Stimulated activated effector memory CD8-positive, alpha-beta T cell treated with anti-CD3 and anti-CD28 coated beads, Interleukin-12 subunit alpha, Interleukin-12 subunit beta, amount 100 ng/mL, for 72 hours (primary cell): Measurements from ENCODE around the gene KRT81.
"Not testable (repeated sequence)": the region's sequence is repeated elsewhere in the genome, so short reads cannot be mapped to it uniquely, and the experiment has no call there.

Experiments
- ATAC-seq: fragments of 150-1000 bp; cut with Tn5 transposase; 2 replicates; pipeline ENCODE4 v1.10.0; 2021
- DNase-seq, 2 donors: peaks; one replicate each; pipeline ENCODE4 v3.0.0; 2021 to 2022; ENCODE audit warnings: low spot score in 2 of 2
- H3K27ac Mint-ChIP-seq: one replicate; pipeline ENCODE4 v1.8.0; 2022; ENCODE audit warnings: mild to moderate bottlenecking, mixed read lengths
- H3K36me3 Mint-ChIP-seq: one replicate; pipeline ENCODE4 v1.8.0; 2022; ENCODE audit warnings: mild to moderate bottlenecking, mixed read lengths
- H3K4me1 Mint-ChIP-seq: one replicate; pipeline ENCODE4 v1.8.0; 2022; ENCODE audit warnings: mixed read lengths
- H3K4me3 Mint-ChIP-seq: one replicate; pipeline ENCODE4 v1.8.0; 2022; ENCODE audit warnings: mild to moderate bottlenecking, mixed read lengths
- H3K9me3 Mint-ChIP-seq: one replicate; pipeline ENCODE4 v1.8.0; 2022; ENCODE audit warnings: mixed read lengths

KRT81 gene

GRCh38 chr12:52290483-52291134 is 725 bp downstream of the KRT81 start:
- H3K9me3 Mint-ChIP-seq, H3K27ac Mint-ChIP-seq, DNase-seq, ATAC-seq, H3K36me3 Mint-ChIP-seq, H3K4me3 Mint-ChIP-seq: not testable (repeated sequence)
- peaks cover 15% of the 10 kb centered on the region for H3K4me1 Mint-ChIP-seq

- H3K9me3 Mint-ChIP-seq, H3K36me3 Mint-ChIP-seq, DNase-seq, H3K4me3 Mint-ChIP-seq: not testable (repeated sequence)
- H3K27ac Mint-ChIP-seq = peak overlapping the region; percentile 76
- peaks cover 15% of the 10 kb centered on the region for H3K4me1 Mint-ChIP-seq
- peak; percentile 74 for ATAC-seq
Observed at GRCh38 chr12:52287816-52288805, 3.2 kb downstream of the KRT81 start.

DNA sequence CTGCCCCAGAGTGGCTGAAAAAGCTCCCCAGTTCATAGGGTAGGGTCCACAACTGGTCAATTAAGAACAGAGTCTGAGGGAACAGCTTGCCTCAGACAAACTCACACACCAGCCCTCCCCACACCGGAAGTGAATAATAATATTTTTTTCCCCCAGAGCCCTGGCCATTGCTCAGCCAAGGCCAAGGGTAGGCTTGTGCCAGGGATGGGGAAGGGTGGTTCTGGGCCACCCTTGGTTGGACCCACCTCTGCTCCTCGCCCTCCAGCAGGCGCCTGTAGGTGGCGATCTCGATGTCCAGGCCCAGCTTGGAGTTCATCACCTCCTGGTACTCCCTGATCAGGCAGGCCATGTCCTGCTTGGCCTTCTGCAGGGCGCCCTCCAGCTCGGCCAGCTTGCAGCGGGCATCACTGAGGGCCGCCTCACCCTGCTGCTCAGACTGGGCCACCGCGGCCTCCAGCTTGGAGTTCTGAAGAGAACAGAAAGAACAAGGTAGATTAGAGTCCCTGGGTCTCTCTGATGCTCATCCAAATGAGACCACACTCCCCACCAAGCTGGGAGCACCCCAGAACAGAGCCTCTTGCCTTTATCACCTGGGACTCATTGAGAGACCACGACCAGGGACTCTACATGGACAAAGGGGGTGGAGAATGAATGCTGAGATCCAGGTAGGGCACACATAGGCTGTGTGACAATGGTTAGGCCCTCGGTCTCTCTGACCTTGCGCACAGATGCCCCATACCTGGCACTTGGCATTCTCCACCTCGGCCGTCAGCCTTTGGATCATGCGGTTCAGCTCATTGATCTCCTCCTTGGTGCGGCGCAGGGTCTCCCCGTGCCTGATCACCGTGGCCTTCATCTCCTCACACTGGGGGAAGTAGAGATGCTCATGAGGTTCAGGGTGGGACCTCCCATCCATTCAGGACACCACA is 4.2 kb downstream of the KRT81 start:
- ATAC-seq, H3K4me3 Mint-ChIP-seq, H3K9me3 Mint-ChIP-seq, DNase-seq, H3K27ac Mint-ChIP-seq, H3K36me3 Mint-ChIP-seq: not testable (repeated sequence)
- H3K4me1 Mint-ChIP-seq = peaks cover 15% of the 10 kb centered on the region

GRCh38 chr12:52285851-52286530 is 5.3 kb downstream of the KRT81 start:
- H3K4me3 Mint-ChIP-seq = no peak overlapping the region
- no peaks in the 10 kb centered on the region for H3K9me3 Mint-ChIP-seq
- ATAC-seq (no peak), DNase-seq (no peak)
- H3K27ac Mint-ChIP-seq = no peak overlapping the region
- no peaks in the 10 kb centered on the region for H3K36me3 Mint-ChIP-seq
- H3K4me1 Mint-ChIP-seq = peaks cover 15% of the 10 kb centered on the region

GRCh38 chr12:52285172-52285745 is 6.1 kb downstream of the KRT81 start:
- no peak overlapping the region for H3K27ac Mint-ChIP-seq
- no peak overlapping the region for H3K4me3 Mint-ChIP-seq
- H3K36me3 Mint-ChIP-seq = no peaks in the 10 kb centered on the region
- no peak for ATAC-seq
- H3K9me3 Mint-ChIP-seq = no peaks in the 10 kb centered on the region
- H3K4me1 Mint-ChIP-seq = peaks cover 15% of the 10 kb centered on the region
- DNase-seq = no peak

- peaks cover 15% of the 10 kb centered on the region for H3K4me1 Mint-ChIP-seq
- no peaks in the 10 kb centered on the region for H3K36me3 Mint-ChIP-seq
- no peak overlapping the region for H3K4me3 Mint-ChIP-seq
- ATAC-seq = no peak
- no peak overlapping the region for H3K27ac Mint-ChIP-seq
- no peaks in the 10 kb centered on the region for H3K9me3 Mint-ChIP-seq
- no peak for DNase-seq
Observed at GRCh38 chr12:52284562-52285171, 6.7 kb downstream of the KRT81 start.

GRCh38 chr12:52280796-52281560 is 10.4 kb downstream of the KRT81 start:
- no peak for DNase-seq

DNA sequence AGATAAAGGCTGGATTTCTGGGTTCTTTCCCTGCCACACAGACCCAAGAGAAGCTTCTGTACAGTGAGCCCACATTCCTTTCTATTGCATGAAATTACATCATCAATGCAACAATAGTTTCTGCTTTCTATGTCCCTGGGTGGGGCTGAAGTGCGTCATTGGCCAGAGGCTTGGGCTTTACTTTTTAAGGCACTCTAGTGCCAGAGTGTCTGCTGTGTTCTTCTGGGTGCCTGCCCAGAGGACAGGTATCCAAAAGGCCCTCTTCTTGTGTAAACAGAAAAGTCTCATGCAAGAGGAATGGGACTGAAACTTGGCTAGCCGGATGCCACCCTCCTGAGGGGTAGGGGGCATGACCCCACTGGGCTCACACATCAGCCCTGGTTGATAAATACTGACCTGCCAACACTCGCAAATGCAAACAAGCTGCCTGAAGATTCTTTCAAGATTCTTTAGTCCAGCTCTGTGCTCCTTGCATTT is 11.0 kb downstream of the KRT81 start:
- Mint-ChIP-seq H3K36me3 (no peaks in the 10 kb centered on the region), H3K4me1 (peaks cover 10% of the 10 kb centered on the region), H3K27ac (no peak overlapping the region), H3K4me3 (no peak overlapping the region), H3K9me3 (no peaks in the 10 kb centered on the region)
- DNase-seq = no peak
- ATAC-seq = no peak

More at GRCh38 chr12:52280796-52281560, 10.4 kb downstream of the KRT81 start:
- no peak overlapping the region for H3K27ac Mint-ChIP-seq
- no peak overlapping the region for H3K4me3 Mint-ChIP-seq
- ATAC-seq = no peak
- H3K4me1 Mint-ChIP-seq = peaks cover 10% of the 10 kb centered on the region
- H3K9me3 Mint-ChIP-seq = no peaks in the 10 kb centered on the region
- H3K36me3 Mint-ChIP-seq = no peaks in the 10 kb centered on the region

GRCh38 chr12:52279422-52280318 is 11.7 kb downstream of the KRT81 start:
- Mint-ChIP-seq H3K27ac (no peak overlapping the region), H3K4me1 (peaks cover 10% of the 10 kb centered on the region), H3K9me3 (no peaks in the 10 kb centered on the region), H3K4me3 (no peak overlapping the region), H3K36me3 (no peaks in the 10 kb centered on the region)
- ATAC-seq = no peak
- no peak for DNase-seq

GRCh38 chr12:52278575-52279421 is 12.5 kb downstream of the KRT81 start:
- Mint-ChIP-seq H3K4me1 (peaks cover 10% of the 10 kb centered on the region), H3K36me3 (no peaks in the 10 kb centered on the region), H3K4me3 (no peak overlapping the region), H3K27ac (no peak overlapping the region), H3K9me3 (no peaks in the 10 kb centered on the region)
- DNase-seq (peak; percentile 84 to 87), ATAC-seq (peak; percentile 89)

GRCh38 chr12:52277486-52278245 is 13.7 kb downstream of the KRT81 start:
- H3K9me3 Mint-ChIP-seq = no peaks in the 10 kb centered on the region
- H3K4me1 Mint-ChIP-seq = peaks cover 10% of the 10 kb centered on the region
- no peak overlapping the region for H3K27ac Mint-ChIP-seq
- H3K36me3 Mint-ChIP-seq = no peaks in the 10 kb centered on the region
- ATAC-seq = no peak
- DNase-seq = no peak
- H3K4me3 Mint-ChIP-seq = no peak overlapping the region
